ENCODE data around the gene KAZN.
"Not testable (repeated sequence)": the region's sequence is repeated elsewhere in the genome, so short reads cannot be mapped to it uniquely, and the experiment has no call there.

KAZN gene

DNA sequence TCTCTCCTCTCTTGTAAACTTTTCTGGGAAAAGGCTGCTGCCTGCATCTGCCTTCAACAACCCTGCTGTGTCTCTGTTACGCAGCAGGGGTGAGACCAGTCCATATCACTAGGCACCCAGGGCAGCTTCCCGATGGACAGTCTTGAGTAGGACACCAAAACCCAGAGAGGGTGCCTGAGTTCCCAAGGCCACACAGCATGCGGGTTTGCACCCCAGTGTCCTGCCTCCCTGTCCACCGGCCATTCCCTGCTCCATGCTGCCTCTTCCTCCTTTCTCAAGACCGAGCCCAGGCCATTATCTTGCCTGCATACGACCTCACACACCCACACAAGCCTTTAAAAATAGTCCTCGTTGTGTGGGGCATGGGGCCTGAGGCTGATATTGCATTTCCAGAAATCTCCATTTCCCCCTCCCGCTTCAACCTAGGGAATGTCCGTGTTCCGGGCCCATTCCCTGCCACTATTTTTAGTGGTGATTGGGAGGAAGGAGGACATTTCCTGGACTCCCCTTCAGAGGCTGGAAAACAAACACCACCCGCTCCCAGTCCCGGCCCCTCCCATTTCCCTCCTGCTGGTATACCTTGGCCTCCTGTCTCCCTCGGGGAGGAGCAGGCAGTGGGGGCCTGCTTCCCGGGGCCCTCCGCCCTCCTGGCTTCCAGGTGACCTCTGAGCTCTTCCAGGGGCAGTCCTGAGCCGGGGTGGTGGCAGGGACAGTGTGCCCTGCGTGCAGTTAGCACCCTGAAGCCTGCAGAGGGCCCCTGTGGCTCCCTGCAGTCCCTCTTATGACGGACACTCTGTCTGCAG lies 422.7 kb downstream of the KAZN start:
- no peak for FAIRE-seq

GRCh38 chr1:15022048-15022447 lies 423.6 kb downstream of the KAZN start:
- no peak for FAIRE-seq

DNA sequence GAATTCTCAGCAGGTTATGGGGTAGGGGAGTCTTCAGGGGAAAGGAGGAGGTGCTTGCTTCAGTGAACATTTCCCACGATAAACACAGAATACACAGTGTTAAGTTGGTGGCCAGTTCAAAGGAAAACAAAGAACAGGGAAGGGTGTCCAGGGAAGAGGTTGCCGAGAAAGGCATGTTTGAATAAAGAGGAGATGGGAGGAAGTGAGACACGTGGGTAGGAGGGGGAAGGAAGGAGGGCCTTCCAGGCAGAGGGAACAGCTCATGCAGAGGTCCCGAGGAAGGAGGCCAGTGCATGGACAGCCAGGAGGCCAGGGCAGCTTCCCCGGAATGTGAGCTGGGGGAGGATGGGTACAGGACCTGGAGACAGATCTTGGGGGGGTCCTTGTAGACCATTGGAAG lies 424.7 kb downstream of the KAZN start:
- FAIRE-seq = no peak

DNA sequence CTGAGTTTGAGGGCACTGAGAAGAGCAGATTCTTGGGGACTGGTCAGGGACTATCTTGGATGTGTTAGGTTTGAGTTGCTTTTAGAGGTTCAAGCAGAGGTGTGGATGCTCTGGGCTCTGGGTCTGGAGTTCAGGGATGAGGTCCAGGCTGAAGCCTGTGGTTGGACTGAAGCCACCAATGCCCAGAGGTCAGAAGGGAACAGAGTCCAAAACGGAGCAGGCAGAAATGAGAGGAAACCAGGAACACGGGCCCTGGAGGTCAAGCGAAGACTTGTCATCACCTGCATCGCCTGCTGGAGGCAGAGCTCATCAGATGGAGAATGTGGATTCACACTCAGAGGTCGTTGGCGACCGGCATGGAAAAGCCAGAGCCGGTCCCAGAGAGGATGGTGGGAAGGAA lies 425.5 kb downstream of the KAZN start:
- FAIRE-seq = no peak

- no peak for FAIRE-seq
Observed at GRCh38 chr1:15026117-15026489, 427.6 kb downstream of the KAZN start.

DNA sequence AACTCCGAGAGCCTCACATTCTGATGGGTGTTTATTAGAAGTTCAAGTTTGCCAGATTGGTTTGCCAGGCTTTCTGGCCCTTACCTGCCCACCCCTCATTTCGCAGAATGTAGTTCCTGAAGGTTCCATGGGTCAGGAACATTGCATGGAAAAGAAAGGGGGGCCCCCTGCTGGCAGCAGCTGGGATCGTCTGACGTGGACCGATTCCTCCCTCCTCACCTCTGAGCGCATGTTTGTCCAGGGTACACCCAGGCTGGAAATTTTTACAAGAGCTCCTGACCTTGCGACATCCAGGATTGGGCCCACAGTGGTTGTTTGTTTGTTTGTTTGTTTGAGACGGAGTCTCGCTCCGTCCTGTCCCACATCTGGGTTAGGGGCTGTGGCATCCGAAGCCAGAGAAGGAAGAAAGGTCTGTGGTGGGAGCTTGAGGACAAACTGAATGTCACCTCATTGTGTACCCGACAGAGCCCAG lies 429.1 kb downstream of the KAZN start:
- FAIRE-seq = no peak

DNA sequence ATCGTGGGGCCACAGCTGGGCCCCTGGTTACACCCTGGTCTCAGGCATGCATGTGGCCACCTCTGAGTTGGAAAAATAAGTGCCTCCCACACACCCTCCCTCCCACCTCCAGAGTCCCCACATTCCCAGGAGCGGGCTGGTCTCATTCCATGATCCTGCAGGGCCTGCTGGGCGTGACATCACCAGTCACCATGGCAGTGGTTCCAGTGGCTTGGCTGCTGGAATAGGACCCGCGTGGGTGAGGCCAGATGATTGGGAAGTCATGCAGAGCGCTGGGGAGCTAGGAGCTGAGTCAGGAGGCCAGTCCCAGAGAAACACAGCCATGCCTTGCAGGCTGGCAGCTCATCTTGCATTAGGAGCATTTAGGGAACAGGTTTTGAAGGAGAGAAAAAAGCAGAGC lies 429.6 kb downstream of the KAZN start:
- FAIRE-seq = no peak

- no peak for FAIRE-seq
Observed at GRCh38 chr1:15028616-15029015, 430.1 kb downstream of the KAZN start.

- no peak for FAIRE-seq
Observed at GRCh38 chr1:15029036-15029435, 430.6 kb downstream of the KAZN start.

DNA sequence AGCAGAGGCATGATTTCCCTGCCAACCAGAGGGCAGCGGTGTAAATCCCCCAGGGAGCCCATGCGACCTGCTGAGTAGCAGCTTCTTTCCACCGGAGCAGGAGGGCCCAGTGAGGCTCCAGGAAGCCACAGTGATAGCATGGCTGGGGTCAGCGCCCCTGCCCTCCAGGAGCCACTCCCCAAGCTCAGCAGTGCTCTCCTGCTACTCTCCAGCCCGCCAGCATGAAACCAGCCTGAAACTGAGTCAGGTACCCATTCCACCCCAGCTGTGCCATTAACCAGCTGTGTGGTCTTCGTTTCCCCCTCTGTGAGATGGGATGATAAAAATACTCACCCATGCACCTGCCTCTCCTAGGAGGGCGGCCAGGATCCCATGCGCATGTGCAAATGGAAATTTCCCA lies 431.3 kb downstream of the KAZN start:
- no peak for FAIRE-seq

GRCh38 chr1:15031251-15031933 lies 432.9 kb downstream of the KAZN start:
- FAIRE-seq = no peak

- no peak for FAIRE-seq
Observed at GRCh38 chr1:15033264-15033663, 434.8 kb downstream of the KAZN start.

- no peak for FAIRE-seq
Observed at GRCh38 chr1:15034656-15035055, 436.2 kb downstream of the KAZN start.

- no peak for FAIRE-seq
Observed at GRCh38 chr1:15035236-15035635, 436.8 kb downstream of the KAZN start.

GRCh38 chr1:15036101-15036500 lies 437.6 kb downstream of the KAZN start:
- no peak for FAIRE-seq

- FAIRE-seq = no peak
Observed at GRCh38 chr1:15038232-15039016, 439.9 kb downstream of the KAZN start.

DNA sequence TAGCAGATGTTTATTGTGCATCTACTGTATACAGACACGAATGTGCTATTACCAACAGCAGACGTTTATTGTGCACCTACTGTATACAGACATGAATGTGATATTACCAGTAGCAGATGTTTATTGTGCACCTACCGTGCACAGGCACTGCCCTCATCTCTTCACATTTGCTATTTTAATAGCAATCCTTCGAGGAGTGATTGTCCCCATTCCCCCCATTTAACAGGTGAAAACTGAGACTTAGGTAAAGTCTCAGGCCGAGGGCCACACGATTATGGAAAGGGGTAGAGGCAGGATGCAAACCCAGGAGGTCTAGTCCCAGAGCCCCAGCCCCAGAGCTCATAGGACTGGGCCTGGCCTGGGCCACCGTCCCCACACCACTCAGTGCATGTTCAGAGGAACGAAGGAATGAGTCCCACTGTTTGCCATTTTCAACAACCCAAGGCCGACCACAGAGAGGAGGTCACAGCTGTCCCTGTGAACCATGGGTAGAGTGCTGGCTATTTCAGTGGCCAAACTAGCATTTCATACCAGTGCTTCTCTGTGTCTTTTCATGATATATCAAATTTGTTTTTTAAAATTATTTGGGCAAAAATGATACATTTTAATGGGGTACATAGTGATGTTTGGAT lies 440.6 kb downstream of the KAZN start:
- no peak for FAIRE-seq

DNA sequence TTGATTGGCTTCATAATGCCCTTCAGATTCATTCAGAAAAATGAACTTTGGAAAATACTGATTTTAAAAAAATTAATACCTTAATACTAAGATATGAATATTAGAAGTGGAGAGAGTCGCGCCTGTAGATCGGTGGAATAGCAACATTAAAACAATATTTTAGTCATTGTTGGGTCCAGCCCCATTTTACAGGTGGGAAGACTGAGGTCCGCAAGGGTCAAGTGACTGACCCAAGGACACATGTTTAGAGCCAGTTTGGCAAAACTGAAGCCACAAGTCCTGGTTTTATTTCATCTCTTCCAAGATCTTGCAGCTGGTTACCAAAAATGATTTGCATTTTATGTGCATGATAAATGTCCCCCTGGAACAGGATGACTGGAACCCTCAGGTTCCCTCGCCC lies 441.4 kb downstream of the KAZN start:
- no peak for FAIRE-seq

- FAIRE-seq = not testable (repeated sequence)
Observed at GRCh38 chr1:15040685-15041084, 442.2 kb downstream of the KAZN start.

- no peak for FAIRE-seq
Observed at GRCh38 chr1:15042866-15043265, 444.4 kb downstream of the KAZN start.

- FAIRE-seq = no peak
Observed at GRCh38 chr1:15043934-15044333, 445.4 kb downstream of the KAZN start.

DNA sequence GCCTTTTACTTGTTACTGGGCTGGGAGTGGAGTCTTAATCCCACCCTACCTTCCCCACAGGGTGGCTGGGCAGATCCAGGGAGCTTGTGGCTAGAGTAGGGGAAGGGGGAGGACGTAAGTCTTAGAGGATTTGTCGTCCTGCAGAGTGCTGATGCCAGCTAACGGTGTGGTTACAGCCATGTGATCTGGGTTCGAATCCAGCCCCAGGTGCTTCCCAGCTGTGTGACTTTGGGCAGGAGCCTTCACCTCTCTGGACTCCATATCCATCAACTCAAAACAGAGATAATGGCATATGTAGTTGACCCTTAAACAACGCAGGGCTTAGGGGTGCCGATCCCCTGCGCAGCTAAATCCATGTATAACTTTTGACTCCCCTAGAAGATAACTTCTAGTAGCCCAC lies 446.6 kb downstream of the KAZN start:
- no peak for FAIRE-seq

DNA sequence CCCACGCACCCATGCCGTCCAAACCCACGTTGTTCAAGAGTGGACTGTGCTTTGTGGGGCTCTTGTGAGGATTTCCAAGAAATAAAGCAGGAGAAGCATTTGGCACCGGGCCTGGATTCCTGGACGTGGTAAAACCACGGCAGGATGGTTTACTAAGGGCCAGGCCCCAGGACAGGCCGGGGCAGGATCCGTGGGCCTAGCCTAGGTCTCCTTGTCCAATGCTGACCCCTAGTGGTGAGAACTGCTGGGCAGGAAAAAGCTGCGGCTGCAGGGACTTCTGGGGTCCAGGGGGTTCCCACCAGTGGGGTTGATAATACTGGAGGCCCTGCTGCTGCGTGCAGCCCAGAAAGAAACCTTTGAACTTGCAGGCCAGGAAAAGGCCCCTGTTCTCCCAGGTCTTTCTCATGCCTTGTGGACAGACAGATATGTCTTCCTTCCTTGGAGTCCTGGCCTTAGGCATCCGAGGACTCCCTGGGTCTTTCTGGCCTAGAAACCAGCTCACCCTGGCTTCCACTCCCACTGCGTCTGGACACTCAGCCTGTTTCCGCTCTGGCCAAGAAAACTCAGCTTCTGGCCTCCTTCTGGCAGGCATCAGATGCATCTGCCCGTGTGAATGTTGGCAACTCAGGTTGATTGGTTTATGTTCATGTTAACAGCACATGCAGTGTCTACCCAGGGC lies 448.1 kb downstream of the KAZN start:
- FAIRE-seq = no peak
